ENCODE data around the gene FHIT.
A peak's percentile ranks its signal among the peaks of the same experiment; 100 is the strongest.

FHIT gene

GRCh38 chr3:60277361-60277800, 973.9 kb downstream of the FHIT start:
- peak; percentile 25 for DNase-seq (ENCODE audit: low spot score)

- DNase-seq (ENCODE audit: low spot score) = no peak
These were observed 974.6 kb downstream of the FHIT start for GRCh38 chr3:60276615-60277014.

- DNase-seq (ENCODE audit: low spot score) = no peak
These were observed 976.6 kb downstream of the FHIT start for GRCh38 chr3:60274646-60275045.

DNA sequence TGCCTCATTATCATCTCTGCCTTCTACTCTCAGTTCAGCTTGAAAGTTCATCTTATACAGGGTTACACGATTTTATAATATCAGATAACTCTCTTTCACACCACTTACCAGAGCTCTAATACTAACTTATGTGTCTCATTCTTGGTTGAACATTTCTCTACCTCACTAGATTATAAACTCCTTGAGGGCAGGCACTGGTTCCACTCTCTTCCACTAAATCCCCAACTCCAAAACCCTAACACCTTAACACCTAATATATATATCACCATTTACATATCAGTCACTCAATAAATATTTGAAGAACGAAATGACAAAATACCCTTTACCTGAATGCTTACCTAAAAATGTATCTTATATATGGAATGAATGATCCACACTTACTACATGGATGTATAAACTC, 977.2 kb downstream of the FHIT start:
- no peak for DNase-seq (ENCODE audit: low spot score)

- no peak for DNase-seq (ENCODE audit: low spot score)
These were observed 981.4 kb downstream of the FHIT start for GRCh38 chr3:60269829-60270266.

- DNase-seq (ENCODE audit: low spot score) = no peak
These were observed 981.9 kb downstream of the FHIT start for GRCh38 chr3:60269377-60269776.

GRCh38 chr3:60268123-60268522, 983.1 kb downstream of the FHIT start:
- DNase-seq (ENCODE audit: low spot score) = no peak

DNA sequence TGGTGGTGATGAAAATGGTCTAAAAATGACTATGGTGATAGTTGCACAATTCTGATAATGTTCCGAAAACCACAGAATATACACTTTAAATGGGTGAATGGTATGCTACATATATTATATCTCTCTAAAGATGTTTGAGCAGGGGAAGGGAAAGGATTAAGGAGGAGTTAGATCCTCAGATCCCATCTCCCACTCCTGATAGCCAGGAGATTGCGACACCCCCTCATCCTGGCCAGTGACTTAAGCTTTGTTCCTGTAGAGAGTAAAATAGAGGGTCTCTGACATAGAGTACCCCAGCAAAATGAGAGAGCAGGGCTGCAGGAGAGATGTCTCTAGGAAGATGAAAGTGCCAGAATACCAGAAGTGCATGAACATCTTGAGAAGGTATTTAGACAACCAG, 984.8 kb downstream of the FHIT start:
- DNase-seq (ENCODE audit: low spot score) = no peak

GRCh38 chr3:60263191-60263590, 988.1 kb downstream of the FHIT start:
- no peak for DNase-seq (ENCODE audit: low spot score)

- DNase-seq (ENCODE audit: low spot score) = no peak
These were observed 988.7 kb downstream of the FHIT start for GRCh38 chr3:60262546-60262945.

- DNase-seq (ENCODE audit: low spot score) = no peak
These were observed 990.7 kb downstream of the FHIT start for GRCh38 chr3:60260546-60260945.

DNA sequence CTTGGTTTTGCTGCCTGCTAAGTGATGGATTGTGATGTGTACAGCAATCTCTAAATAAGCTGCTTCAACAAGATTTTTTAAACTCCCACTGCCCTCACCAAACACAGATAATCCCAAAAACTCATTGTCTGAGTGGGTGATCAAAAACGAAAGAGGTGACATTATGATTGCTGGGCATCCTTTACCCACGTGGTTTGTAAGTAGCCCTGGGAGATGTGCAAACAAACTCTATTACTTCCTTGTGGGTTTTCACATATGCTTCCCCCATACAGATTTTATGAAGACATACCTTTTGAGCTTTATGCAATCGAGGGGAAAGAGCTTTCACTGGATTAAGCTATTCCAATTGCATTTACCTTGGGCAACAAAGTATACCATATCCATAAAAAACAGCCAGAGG, 1000.4 kb downstream of the FHIT start:
- DNase-seq (ENCODE audit: low spot score) = no peak

DNA sequence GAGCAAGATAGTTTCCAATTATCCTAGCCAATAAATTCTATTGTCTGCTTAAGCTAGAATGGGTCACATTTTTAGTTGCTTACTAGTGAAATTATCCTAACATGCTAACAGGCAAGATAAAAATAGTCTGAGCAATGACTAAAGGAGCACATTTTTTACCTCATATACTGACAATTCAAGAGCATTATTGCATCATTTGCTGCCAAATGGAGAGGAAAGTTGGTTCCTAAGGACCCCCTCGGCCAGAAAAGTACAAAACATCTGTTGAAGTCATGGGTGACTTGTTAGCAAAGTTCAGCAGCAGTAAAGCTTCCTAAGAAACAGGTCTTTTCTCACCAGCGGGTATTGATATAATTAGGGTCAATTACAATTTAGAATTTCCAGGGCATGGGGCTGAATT, 1001.0 kb downstream of the FHIT start:
- no peak for DNase-seq (ENCODE audit: low spot score)

- no peak for DNase-seq (ENCODE audit: low spot score)
These were observed 1004.9 kb downstream of the FHIT start for GRCh38 chr3:60246361-60246760.

GRCh38 chr3:60243456-60243855, 1007.8 kb downstream of the FHIT start:
- no peak for DNase-seq (ENCODE audit: low spot score)

DNA sequence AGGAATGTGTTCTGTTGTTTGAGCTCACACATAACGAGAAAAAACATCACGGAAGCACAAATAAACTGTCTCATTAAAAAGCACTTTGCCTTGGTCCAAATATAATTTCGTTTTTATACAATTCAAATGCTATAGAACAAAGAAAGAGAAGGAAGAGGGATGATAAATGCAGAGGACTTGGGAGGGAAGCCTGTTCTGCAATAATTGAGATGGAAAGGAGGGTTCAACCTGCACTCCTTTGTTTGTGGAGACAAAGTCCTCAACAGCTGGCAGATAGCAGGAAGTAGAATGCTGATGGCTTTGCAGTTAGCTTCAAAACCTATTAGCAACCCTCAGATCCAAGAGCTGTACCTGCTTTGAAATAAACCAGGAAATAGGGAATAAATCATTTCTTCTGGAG, 1010.8 kb downstream of the FHIT start:
- DNase-seq (ENCODE audit: low spot score) = no peak

GRCh38 chr3:60238550-60238949, 1012.7 kb downstream of the FHIT start:
- no peak for DNase-seq (ENCODE audit: low spot score)

GRCh38 chr3:60229502-60229901, 1021.8 kb downstream of the FHIT start:
- DNase-seq (ENCODE audit: low spot score) = no peak

DNA sequence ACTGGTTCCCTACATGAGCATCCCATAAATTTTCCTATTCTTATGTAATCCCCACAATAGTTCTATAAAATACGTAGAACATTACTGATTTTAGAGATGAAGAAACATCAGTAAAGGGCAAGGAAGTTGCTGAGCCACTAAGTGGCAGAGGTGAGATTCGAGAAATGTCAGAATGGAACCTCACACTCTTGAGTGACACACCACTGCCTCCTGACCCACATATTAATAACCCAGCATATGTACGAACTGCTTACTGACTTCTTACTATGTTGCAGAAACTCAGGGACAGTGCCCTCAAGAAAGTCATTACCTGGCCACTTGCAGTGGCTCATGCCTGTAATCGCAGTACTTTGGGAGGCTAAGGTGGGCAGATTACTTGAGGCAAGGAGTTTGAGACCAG, 1022.4 kb downstream of the FHIT start:
- DNase-seq (ENCODE audit: low spot score) = no peak

GRCh38 chr3:60226912-60227311, 1024.3 kb downstream of the FHIT start:
- DNase-seq (ENCODE audit: low spot score) = no peak

- DNase-seq (ENCODE audit: low spot score) = no peak
These were observed 1025.4 kb downstream of the FHIT start for GRCh38 chr3:60225848-60226247.

- DNase-seq (ENCODE audit: low spot score) = no peak
These were observed 1030.5 kb downstream of the FHIT start for GRCh38 chr3:60220768-60221167.

- DNase-seq (ENCODE audit: low spot score) = no peak
These were observed 1031.8 kb downstream of the FHIT start for GRCh38 chr3:60219501-60219900.

DNA sequence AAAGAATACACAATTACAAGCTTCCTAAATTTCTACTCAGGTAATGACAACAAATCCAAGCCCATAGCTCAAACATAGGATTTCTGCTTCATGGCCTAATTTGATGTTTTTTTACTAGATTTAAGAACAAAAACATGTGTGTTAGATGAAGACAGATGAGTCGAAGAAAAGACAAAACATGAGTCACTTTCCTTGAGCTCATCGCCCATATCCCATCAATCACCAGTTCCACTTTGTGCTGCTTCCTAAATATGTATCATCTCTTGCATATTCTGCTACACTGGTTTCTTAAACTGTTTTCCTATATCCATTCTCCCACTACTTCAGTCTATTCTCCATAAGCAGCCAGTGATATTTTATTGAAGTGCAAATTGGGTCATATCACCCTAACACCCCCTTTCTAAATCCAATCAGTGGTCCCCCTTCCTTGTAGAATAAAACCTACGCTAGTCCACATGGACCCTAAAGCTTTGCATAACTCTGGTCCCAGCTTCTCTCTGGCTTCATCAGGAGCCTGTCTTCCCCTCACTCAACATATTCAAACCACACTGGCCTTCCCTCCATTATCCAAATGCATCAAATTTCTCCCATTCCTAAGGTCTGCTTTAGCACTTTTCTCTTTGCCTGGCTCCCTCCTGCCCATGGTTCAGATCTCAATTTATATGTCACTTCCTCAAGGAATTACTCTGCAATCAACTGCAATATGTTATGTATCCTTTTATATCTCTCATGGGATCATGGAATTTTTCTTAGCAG, 1033.9 kb downstream of the FHIT start:
- DNase-seq (ENCODE audit: low spot score) = no peak

Measured in globus pallidus (tissue), 1 donor.